ENCODE measurements around the gene ATP5F1E.
A peak's percentile ranks its signal among the peaks of the same experiment; 100 is the strongest.
"Not testable (repeated sequence)": the region's sequence is repeated elsewhere in the genome, so short reads cannot be mapped to it uniquely, and the experiment has no call there.

Gene ATP5F1E

GRCh38 chr20:58987790-58988564 is 44.2 kb downstream of the ATP5F1E start:
- Histone ChIP-seq H3K9me3 (ENCODE audit: insufficient read depth, low read depth, low read length) (no peaks in the 10 kb centered on the region), H3K4me3 (ENCODE audit: low read length) (no peak overlapping the region), H3K27ac (ENCODE audit: low read depth, low read length) (no peak overlapping the region), H3K36me3 (ENCODE audit: insufficient read depth, low read length) (peaks cover 78% of the 10 kb centered on the region), H3K9ac (ENCODE audit: low read depth, low read length) (no peak overlapping the region), H3K4me1 (ENCODE audit: insufficient read depth, low read length) (peaks cover 6% of the 10 kb centered on the region; the same call in 1 of the 2 replicates), H3K27me3 (ENCODE audit: insufficient read depth, low read length) (no peaks in the 10 kb centered on the region)
- 94% methylated on average over 9 of the region's 9 CpGs for WGBS

GRCh38 chr20:58986968-58987517 is 45.1 kb downstream of the ATP5F1E start:
- no peaks in the 10 kb centered on the region for H3K9me3 ChIP-seq (ENCODE audit: insufficient read depth, low read depth, low read length)
- no peak overlapping the region for H3K4me3 ChIP-seq (ENCODE audit: low read length)
- no peak overlapping the region for H3K9ac ChIP-seq (ENCODE audit: low read depth, low read length)
- H3K27me3 ChIP-seq (ENCODE audit: insufficient read depth, low read length): no peaks in the 10 kb centered on the region
- 93% methylated on average over 8 of the region's 8 CpGs for WGBS
- H3K36me3 ChIP-seq (ENCODE audit: insufficient read depth, low read length): peaks cover 69% of the 10 kb centered on the region
- peaks cover 6% of the 10 kb centered on the region; the same call in 1 of the 2 replicates for H3K4me1 ChIP-seq (ENCODE audit: insufficient read depth, low read length)
- H3K27ac ChIP-seq (ENCODE audit: low read depth, low read length): no peak overlapping the region

DNA sequence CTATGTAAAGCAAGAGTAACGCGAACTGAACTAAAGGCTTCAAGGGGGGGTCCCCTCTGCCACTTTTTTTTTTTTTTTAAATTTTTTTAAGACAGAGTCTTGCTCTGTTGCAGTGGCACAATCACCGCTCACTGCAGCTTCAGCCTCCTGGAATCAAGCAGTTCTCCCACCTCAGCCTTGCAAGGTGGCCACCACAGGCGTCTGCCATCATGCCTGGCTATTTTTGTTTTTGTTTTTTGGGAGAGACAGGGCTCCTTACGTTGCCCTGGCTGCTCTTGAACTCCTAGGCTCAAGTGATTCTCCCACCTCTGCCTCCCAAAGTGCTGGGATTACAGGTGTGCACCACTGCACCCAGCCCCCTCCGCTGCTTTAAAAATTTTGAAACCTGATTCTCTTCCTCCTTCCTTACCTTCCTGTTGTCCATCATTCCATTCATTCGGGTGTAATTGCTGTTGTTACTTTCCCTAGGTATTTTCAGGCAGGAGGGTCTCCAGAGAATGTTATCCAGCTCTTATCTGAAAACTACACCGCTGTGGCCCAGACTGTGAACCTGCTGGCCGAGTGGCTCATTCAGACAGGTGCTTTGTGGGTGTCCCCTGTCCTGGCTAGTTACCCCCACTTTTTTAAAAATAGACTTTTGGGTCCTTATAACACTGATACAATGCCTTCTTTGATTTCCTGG is 45.7 kb downstream of the ATP5F1E start:
- Histone ChIP-seq H3K9ac (ENCODE audit: low read depth, low read length) (no peak overlapping the region), H3K4me3 (ENCODE audit: low read length) (no peak overlapping the region), H3K9me3 (ENCODE audit: insufficient read depth, low read depth, low read length) (no peaks in the 10 kb centered on the region), H3K36me3 (ENCODE audit: insufficient read depth, low read length) (peaks cover 62% of the 10 kb centered on the region), H3K27ac (ENCODE audit: low read depth, low read length) (no peak overlapping the region), H3K4me1 (ENCODE audit: insufficient read depth, low read length) (peaks cover 6% of the 10 kb centered on the region; the same call in 1 of the 2 replicates), H3K27me3 (ENCODE audit: insufficient read depth, low read length) (no peaks in the 10 kb centered on the region)
- WGBS: 94% methylated on average over 9 of the region's 9 CpGs

DNA sequence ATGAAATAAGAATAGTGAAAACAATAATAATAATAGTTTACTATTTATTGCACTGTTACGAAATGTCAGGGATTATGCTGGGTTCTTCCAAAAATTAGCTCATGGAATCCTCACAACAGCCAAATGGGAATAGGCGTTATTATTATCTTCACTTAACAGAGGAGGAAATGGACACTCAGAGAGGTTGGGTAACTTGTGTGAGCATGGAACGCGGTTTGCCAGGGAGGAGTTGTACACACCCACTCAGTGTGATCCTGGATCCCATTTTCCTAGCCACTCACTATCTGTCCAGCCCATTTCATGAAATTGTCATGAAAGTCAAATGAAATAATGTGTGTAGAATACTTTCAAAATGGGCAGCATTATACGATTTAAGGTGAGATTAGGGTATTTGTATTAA is 46.5 kb downstream of the ATP5F1E start:
- 100% methylated on average over 5 of the region's 5 CpGs for WGBS
- no peak overlapping the region for H3K4me3 ChIP-seq (ENCODE audit: low read length)
- no peaks in the 10 kb centered on the region for H3K27me3 ChIP-seq (ENCODE audit: insufficient read depth, low read length)
- no peaks in the 10 kb centered on the region for H3K9me3 ChIP-seq (ENCODE audit: insufficient read depth, low read depth, low read length)
- H3K27ac ChIP-seq (ENCODE audit: low read depth, low read length): no peak overlapping the region
- H3K9ac ChIP-seq (ENCODE audit: low read depth, low read length): no peak overlapping the region
- H3K4me1 ChIP-seq (ENCODE audit: insufficient read depth, low read length): peaks cover 6% of the 10 kb centered on the region; the same call in 1 of the 2 replicates
- H3K36me3 ChIP-seq (ENCODE audit: insufficient read depth, low read length): peaks cover 55% of the 10 kb centered on the region

DNA sequence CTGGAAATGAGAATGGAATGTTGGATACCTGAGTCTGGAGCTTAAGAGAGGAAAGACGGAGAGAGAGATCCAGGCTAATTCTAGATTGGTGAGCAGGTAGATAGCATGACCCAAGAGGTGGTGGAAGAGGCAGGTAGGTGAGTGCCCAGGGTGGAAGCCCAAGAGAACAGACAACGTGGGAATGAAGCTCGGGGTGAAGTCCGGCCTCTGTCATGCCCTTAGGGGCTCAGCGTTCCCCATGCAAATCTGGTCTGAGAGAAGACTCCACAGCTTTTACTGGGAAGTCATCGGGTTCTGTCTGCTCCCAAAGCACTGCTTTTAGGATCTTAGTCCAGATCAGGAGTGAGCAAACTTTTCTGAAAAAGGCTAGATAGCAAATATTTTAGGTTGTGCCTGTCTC is 47.4 kb downstream of the ATP5F1E start:
- H3K9me3 ChIP-seq (ENCODE audit: insufficient read depth, low read depth, low read length): no peaks in the 10 kb centered on the region
- no peak overlapping the region for H3K4me3 ChIP-seq (ENCODE audit: low read length)
- no peaks in the 10 kb centered on the region for H3K27me3 ChIP-seq (ENCODE audit: insufficient read depth, low read length)
- H3K27ac ChIP-seq (ENCODE audit: low read depth, low read length): no peak overlapping the region
- H3K36me3 ChIP-seq (ENCODE audit: insufficient read depth, low read length): peaks cover 47% of the 10 kb centered on the region
- H3K4me1 ChIP-seq (ENCODE audit: insufficient read depth, low read length): peaks cover 6% of the 10 kb centered on the region; the same call in 1 of the 2 replicates
- H3K9ac ChIP-seq (ENCODE audit: low read depth, low read length): no peak overlapping the region
- 85% methylated on average over 6 of the region's 6 CpGs for WGBS

DNA sequence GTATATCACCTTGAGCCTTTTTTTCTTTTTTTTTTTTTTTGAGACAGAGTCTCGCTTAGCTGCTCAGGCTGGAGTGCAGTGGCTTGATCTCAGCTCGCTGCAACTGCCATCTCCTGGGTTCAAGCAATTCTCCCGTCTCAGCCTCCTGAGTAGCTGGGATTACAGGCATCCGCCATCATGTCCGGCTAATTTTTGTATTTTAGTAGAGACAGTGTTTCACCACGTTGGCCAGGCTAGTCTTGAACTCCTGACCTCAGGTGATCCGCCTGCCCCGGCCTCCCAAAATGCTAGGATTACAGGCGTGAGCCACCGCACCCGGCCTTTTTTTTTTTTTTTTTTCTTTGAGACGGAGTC is 49.0 kb downstream of the ATP5F1E start:
- 92% methylated on average over 12 of the region's 12 CpGs for WGBS
- H3K4me1 ChIP-seq (ENCODE audit: insufficient read depth, low read length); H3K27me3 ChIP-seq (ENCODE audit: insufficient read depth, low read length); H3K9me3 ChIP-seq (ENCODE audit: insufficient read depth, low read depth, low read length); H3K9ac ChIP-seq (ENCODE audit: low read depth, low read length); H3K4me3 ChIP-seq (ENCODE audit: low read length); H3K27ac ChIP-seq (ENCODE audit: low read depth, low read length): not testable (repeated sequence)
- H3K36me3 ChIP-seq (ENCODE audit: insufficient read depth, low read length): peaks cover 31% of the 10 kb centered on the region

DNA sequence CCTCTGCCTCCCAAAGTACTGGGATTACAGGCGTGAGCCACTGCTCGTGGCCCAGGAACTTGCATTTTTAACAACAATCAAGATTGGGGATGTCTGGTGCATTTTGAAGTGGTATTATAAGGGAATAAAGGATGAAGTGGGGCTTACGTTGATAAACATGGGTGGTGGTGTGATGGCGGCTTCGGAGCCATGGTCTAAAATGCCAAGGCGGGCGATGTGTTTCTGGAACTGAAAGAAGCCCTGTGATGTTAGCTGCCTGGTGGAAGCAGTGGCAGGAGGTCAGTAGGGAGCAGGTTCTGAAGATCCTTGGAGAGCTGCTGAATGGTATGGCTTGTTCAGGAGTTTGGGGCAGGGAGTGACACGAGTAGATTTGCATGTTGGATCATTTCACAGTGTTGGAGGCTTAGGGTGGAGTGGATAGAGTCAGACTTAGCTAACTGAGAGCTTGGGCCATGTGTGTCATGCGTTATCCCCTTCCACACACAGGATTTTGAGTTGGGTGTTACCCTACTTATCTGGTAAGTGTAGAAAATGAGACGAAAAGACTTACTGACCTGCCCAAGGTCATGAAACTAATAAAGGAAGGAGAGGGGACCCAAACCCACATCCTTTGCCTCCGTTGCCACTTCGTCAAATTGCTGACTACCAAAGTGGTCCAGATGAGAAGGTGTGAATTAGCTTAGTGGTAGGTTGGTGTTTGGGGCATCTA is 49.6 kb downstream of the ATP5F1E start:
- 98% methylated on average over 11 of the region's 12 CpGs for WGBS
- peaks cover 26% of the 10 kb centered on the region for H3K36me3 ChIP-seq (ENCODE audit: insufficient read depth, low read length)

DNA sequence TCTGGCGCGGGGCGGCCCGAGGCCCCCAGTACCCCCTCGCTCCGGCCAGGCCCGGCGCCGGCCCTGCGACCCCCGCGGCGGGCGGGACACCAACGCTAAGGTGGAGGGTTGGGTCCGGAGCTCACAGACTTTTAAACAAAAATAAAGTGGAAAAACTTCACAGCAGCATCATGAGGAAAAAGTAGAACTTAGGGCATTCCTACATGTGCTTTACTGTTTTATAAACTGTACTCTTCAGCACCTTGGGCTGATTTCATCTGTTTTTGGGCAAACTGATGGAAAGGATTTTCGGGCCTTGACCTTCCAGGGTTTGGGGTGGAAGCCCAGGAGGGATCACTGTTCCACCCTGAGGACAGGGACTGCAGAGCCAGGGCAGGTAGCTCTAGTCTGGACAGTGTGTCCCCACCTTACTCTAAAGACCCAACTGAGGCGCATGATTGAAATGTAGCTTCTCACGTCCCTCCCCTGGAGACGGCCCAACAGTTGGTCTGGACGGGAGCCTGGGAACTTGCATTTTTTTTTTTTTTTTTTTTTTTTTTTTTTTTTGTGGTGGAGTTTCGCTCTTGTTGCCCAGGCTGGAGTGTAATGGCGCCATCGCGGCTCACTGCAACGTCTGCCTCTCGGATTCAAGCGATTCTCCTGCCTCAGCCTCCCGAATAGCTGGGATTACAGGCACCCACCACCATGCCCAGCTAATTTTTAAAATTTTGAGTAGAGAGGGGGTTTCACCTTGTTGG is 50.3 kb downstream of the ATP5F1E start:
- Histone ChIP-seq H3K4me3 (ENCODE audit: low read length) (peak overlapping the region; percentile 69), H3K27ac (ENCODE audit: low read depth, low read length) (peak overlapping the region; percentile 0; the same call in 1 of the 2 replicates), H3K36me3 (ENCODE audit: insufficient read depth, low read length) (peaks cover 18% of the 10 kb centered on the region), H3K4me1 (ENCODE audit: insufficient read depth, low read length) (peaks cover 6% of the 10 kb centered on the region; the same call in 1 of the 2 replicates), H3K27me3 (ENCODE audit: insufficient read depth, low read length) (no peaks in the 10 kb centered on the region), H3K9ac (ENCODE audit: low read depth, low read length) (peak overlapping the region; percentile 97), H3K9me3 (ENCODE audit: insufficient read depth, low read depth, low read length) (no peaks in the 10 kb centered on the region)
- 22% methylated on average over 29 of the region's 29 CpGs for WGBS

More for the DNA sequence above, 49.6 kb downstream of the ATP5F1E start:
- Histone ChIP-seq H3K9me3 (ENCODE audit: insufficient read depth, low read depth, low read length) (no peaks in the 10 kb centered on the region), H3K4me1 (ENCODE audit: insufficient read depth, low read length) (peaks cover 6% of the 10 kb centered on the region; the same call in 1 of the 2 replicates), H3K27me3 (ENCODE audit: insufficient read depth, low read length) (no peaks in the 10 kb centered on the region), H3K9ac (ENCODE audit: low read depth, low read length) (no peak overlapping the region), H3K4me3 (ENCODE audit: low read length) (peak overlapping the region; percentile 69), H3K27ac (ENCODE audit: low read depth, low read length) (no peak overlapping the region)

GRCh38 chr20:58980711-58981627 is 51.2 kb downstream of the ATP5F1E start, which contains the start of gene NELFCD:
Gene NELFCD (plus strand): TSS chr20:58981256. CDS start chr20:58981310, 54 bp downstream.
- peaks cover 10% of the 10 kb centered on the region for H3K36me3 ChIP-seq (ENCODE audit: insufficient read depth, low read length)
- H3K9me3 ChIP-seq (ENCODE audit: insufficient read depth, low read depth, low read length): no peaks in the 10 kb centered on the region; the same call in 1 of the 2 replicates
- no peaks in the 10 kb centered on the region for H3K27me3 ChIP-seq (ENCODE audit: insufficient read depth, low read length)
- 10% methylated on average over 109 of the region's 109 CpGs for WGBS
- H3K4me3 ChIP-seq (ENCODE audit: low read length): peak within 1 kb of the TSS; percentile 69
- H3K9ac ChIP-seq (ENCODE audit: low read depth, low read length): peak within 1 kb of the TSS; percentile 97
- H3K4me1 ChIP-seq (ENCODE audit: insufficient read depth, low read length): peaks cover 6% of the 10 kb centered on the region; the same call in 1 of the 2 replicates
- H3K27ac ChIP-seq (ENCODE audit: low read depth, low read length): peak within 1 kb of the TSS; percentile 90; the same call in 1 of the 2 replicates
